Left ventricle myocardium superior (tissue), 1 donor: ENCODE results near the gene FRG1. TPM values are rescaled to one million over a fixed set of nuclear protein-coding genes. Genes with fewer than 3 reads are reported as not detected.
"Not testable (repeated sequence)": the region's sequence is repeated elsewhere in the genome, so short reads cannot be mapped to it uniquely, and the experiment has no call there.

Experiments used
- ATAC-seq: fragments of 200-7000 bp; cut with Tn5 transposase; one replicate; pipeline ENCODE4 v1.9.1; 2020; ENCODE audit warnings: mild to moderate bottlenecking, moderate library complexity
- DNase-seq: peaks from one replicate; pipeline ENCODE4 v3.0.0-alpha.2; 2020
- intact Hi-C: fragments of 100-400 bp; cut with micrococcal nuclease; formaldehyde crosslinking; loops from one replicate; pipeline ENCODE4 v1.11.0; 2022
- total RNA-seq: library from RNA; stranded (reverse); fragmentation: NEBNext Ultra II Directional; extraction: Animal tissue kit (Norgen Biotek cat#: 25700); gene quantifications from one replicate; pipeline ENCODE4 v1.2.1, GENCODE V29; 2021
- donor health status: DM: no; HTN: yes; CAD: no; lungs with severe emphysema.

Gene FRG1
- total RNA-seq, 1 donor from 2014 or later: 28.9 TPM

- intact Hi-C loops: no loop called here
- no peak for ATAC-seq
- no peak for DNase-seq
These were observed 41.3 kb downstream of the FRG1 start for GRCh38 chr4:189981970-189982369.

DNA sequence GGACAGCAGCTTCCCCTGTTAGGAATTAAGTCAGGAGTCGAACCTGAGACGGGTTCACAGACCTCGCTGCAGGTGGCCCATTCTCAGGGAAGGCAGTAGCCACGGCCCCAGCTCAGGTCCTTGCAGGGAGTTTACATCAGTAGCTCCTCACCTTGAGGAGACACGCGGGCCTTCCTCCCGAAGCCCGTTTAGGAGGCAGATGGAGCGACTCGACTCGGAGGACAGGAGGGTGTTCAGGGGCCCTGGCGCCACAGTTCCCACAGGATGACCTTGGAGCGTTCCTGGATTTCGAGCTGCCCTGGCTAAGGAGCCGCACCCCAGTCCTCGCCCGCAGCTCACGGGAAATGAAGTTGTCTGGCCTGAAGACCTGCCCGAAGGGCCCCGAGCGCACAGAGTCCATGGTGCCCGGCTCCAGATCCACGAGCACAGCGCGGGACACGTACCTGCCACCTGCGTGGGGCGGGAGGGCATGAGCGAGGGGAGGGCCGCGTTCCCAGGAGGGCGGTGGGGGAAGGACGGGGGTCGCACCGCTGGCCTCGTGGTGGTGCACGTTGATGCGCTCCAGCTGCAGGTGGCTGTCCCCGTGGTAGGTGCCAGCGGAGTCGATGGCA lies 43.3 kb downstream of the FRG1 start:
- intact Hi-C loops, DNase-seq, ATAC-seq: not testable (repeated sequence)

GRCh38 chr4:189984661-189985060 lies 44.0 kb downstream of the FRG1 start:
- intact Hi-C loops, DNase-seq: not testable (repeated sequence)

GRCh38 chr4:189985651-189986243 lies 45.1 kb downstream of the FRG1 start:
- ATAC-seq, DNase-seq, intact Hi-C loops: not testable (repeated sequence)

More at GRCh38 chr4:189984661-189985060, 44.0 kb downstream of the FRG1 start:
- not testable (repeated sequence) for ATAC-seq

- DNase-seq (no peak), ATAC-seq (no peak)
These were observed 48.3 kb downstream of the FRG1 start for GRCh38 chr4:189988877-189989431.

GRCh38 chr4:189989941-189990340 lies 49.3 kb downstream of the FRG1 start:
- ATAC-seq, DNase-seq, intact Hi-C loops: not testable (repeated sequence)

More at GRCh38 chr4:189988877-189989431, 48.3 kb downstream of the FRG1 start:
- intact Hi-C loops: no loop called here

Other genes with a start within 250 kb of the FRG1 start
- gene FRG2, start 86.4 kb downstream of the FRG1 start, total RNA-seq: not detected
- not detected for gene DBET, start 123.6 kb downstream of the FRG1 start, total RNA-seq
- gene DUX4, start 232.9 kb downstream of the FRG1 start, total RNA-seq: not detected